SKM-1 (cell line): ENCODE data around the gene TMCO6.
A peak's percentile ranks its signal among the peaks of the same experiment; 100 is the strongest.

ENCODE experiments used
- DNase-seq: peaks from one replicate; lab custom pipeline; 2025; ENCODE audit not compliant: unreplicated experiment; lab: John Stamatoyannopoulos, UW

The TMCO6 gene

GRCh38 chr5:140672455-140673186 is 33.4 kb downstream of the TMCO6 start:
- no peak for DNase-seq

- DNase-seq: no peak
These were observed 34.1 kb downstream of the TMCO6 start, which contains the start of gene DND1 for GRCh38 chr5:140673187-140673976. Gene DND1 (minus strand): TSS chr5:140673576. CDS start chr5:140673542, 34 bp downstream.

- no peak for DNase-seq
These were observed 35.0 kb downstream of the TMCO6 start for GRCh38 chr5:140674211-140674610.

GRCh38 chr5:140674629-140675028 is 35.4 kb downstream of the TMCO6 start:
- DNase-seq: no peak

GRCh38 chr5:140677947-140678346 is 38.7 kb downstream of the TMCO6 start:
- no peak for DNase-seq

- DNase-seq: no peak
These were observed 39.7 kb downstream of the TMCO6 start for GRCh38 chr5:140678993-140679392.

GRCh38 chr5:140690376-140690932 is 51.2 kb downstream of the TMCO6 start:
- no peak for DNase-seq

- peak; percentile 83 for DNase-seq
These were observed 52.0 kb downstream of the TMCO6 start, which contains the start of the genes HARS1 and HARS2 for GRCh38 chr5:140690941-140691924. Gene HARS1 (minus strand): TSS chr5:140691370. CDS start chr5:140691304, 66 bp downstream. Gene HARS2 (plus strand): TSS chr5:140691455. CDS start chr5:140691649, 194 bp downstream.

- DNase-seq: no peak
These were observed 55.0 kb downstream of the TMCO6 start for GRCh38 chr5:140694276-140694675.
